HepG2 (cell line): ENCODE results near the gene TPST2. TPM values are rescaled to one million over a fixed set of nuclear protein-coding genes. Genes with fewer than 3 reads are reported as not detected.
A peak's percentile ranks its signal among the peaks of the same experiment; 100 is the strongest.

ENCODE experiments used
- FOXA1 ChIP-seq, 2 experiments: fragments of 450-650 bp in 1 of 2; sonication (generic) in 1 of 2; formaldehyde crosslinking in 1 of 2; IDR thresholded peaks; 2 replicates each; pipeline versions ENCODE4 v1.4.0 to v1.6.1; 2016 to 2020; ENCODE audit warnings: missing genetic modification reagents in 1 of 2
- MYNN ChIP-seq: sonication (generic); formaldehyde crosslinking; IDR thresholded peaks from 2 replicates; pipeline ENCODE4 v1.4.0; 2020; ENCODE audit warnings: mild to moderate bottlenecking, low read depth, missing genetic modification reagents
- NFRKB ChIP-seq: fragments of 450-650 bp; IDR thresholded peaks from 2 replicates; pipeline ENCODE4 v1.6.1; 2017
- PAXIP1 ChIP-seq: sonication (generic); formaldehyde crosslinking; conservative IDR thresholded peaks from 2 replicates; pipeline ENCODE4 v1.4.0; 2020; ENCODE audit warnings: mild to moderate bottlenecking, missing genetic modification reagents, moderate library complexity
- RAD51 ChIP-seq: fragments of 450-650 bp; IDR thresholded peaks from 2 replicates; pipeline ENCODE4 v1.6.1; 2016; ENCODE audit warnings: borderline replicate concordance
- RFX1 ChIP-seq: fragments of 450-650 bp; IDR thresholded peaks from 2 replicates; pipeline ENCODE4 v1.6.1; 2017
- SP2 ChIP-seq: sonication (generic); formaldehyde crosslinking; IDR thresholded peaks from 2 replicates; pipeline ENCODE4 v1.5.1; 2020; ENCODE audit warnings: mild to moderate bottlenecking, missing genetic modification reagents
- STAT6 ChIP-seq: sonication (generic); formaldehyde crosslinking; IDR thresholded peaks from 2 replicates; pipeline ENCODE4 v1.4.0; 2020; ENCODE audit warnings: missing genetic modification reagents, mild to moderate bottlenecking, borderline replicate concordance
- UBTF ChIP-seq: sonication (generic); formaldehyde crosslinking; IDR thresholded peaks from 2 replicates; pipeline ENCODE4 v1.4.0; 2020; ENCODE audit warnings: mild to moderate bottlenecking, missing genetic modification reagents
- XRCC5 ChIP-seq: fragments of 200-400 bp; formaldehyde crosslinking; optimal IDR thresholded peaks from 2 replicates; pipeline ENCODE3; 2017; ENCODE audit warnings: mild to moderate bottlenecking, low read length
- ZNF142 ChIP-seq: sonication (generic); formaldehyde crosslinking; IDR thresholded peaks from 2 replicates; pipeline ENCODE4 v1.4.0; 2020; ENCODE audit warnings: missing genetic modification reagents
- ZNF329 ChIP-seq: sonication (generic); formaldehyde crosslinking; IDR thresholded peaks from 2 replicates; pipeline ENCODE4 v1.9.0; 2021; ENCODE audit warnings: low read depth, mild to moderate bottlenecking, missing genetic modification reagents
- ZNF354B ChIP-seq: sonication (generic); formaldehyde crosslinking; IDR thresholded peaks from 2 replicates; pipeline ENCODE4 v1.8.0; 2022; ENCODE audit warnings: mild to moderate bottlenecking, missing genetic modification reagents
- ZNF564 ChIP-seq: sonication (generic); formaldehyde crosslinking; IDR thresholded peaks from 2 replicates; pipeline ENCODE4 v1.8.1; 2023; ENCODE audit warnings: mild to moderate bottlenecking, missing genetic modification reagents
- ZNF7 ChIP-seq: IDR thresholded peaks from 2 replicates; pipeline ENCODE4 v1.6.1; 2016; ENCODE audit warnings: missing biosample characterization, missing genetic modification reagents
- ZZZ3 ChIP-seq: sonication (generic); formaldehyde crosslinking; IDR thresholded peaks from 2 replicates; pipeline ENCODE4 v1.4.0; 2020; ENCODE audit warnings: missing genetic modification reagents, mild to moderate bottlenecking, borderline replicate concordance
- polyA plus RNA-seq, 8 experiments: library from polyadenylated mRNA; depleted of rRNA in 3 of 8; stranded (reverse) in 7 of 8; unstranded in 1 of 8; fragments of >200 nt; fragmentation: Illumina TruSeq in 4 of 8; extraction: Trizol in 4 of 8; gene quantifications; 2 replicates each; pipeline versions ENCODE4 v1.2.1 to v1.2.3, GENCODE V29; 2011 to 2016; ENCODE audit warnings: low read depth in 4 of 8, missing spikeins in 1 of 8, mixed read lengths in 1 of 8; ENCODE audit not compliant: insufficient read depth in 1 of 8
- total RNA-seq, 5 experiments: library from RNA; depleted of rRNA; stranded (reverse); fragments of >200 nt; fragmentation: Illumina TruSeq; extraction: Trizol; gene quantifications; 2 replicates each; pipeline ENCODE4 v1.2.3, GENCODE V29; 2016; ENCODE audit warnings: low read depth in 1 of 5

The TPST2 gene
- total and polyA plus RNA-seq, 2 of the 13 experiments (the other 11 are each of a cell fraction or from before 2014, with no cell fraction given), result 15.2 to 23.8 TPM

- TF ChIP-seq UBTF (CRISPR knock-in tag) (no peak), NFRKB (no peak), PAXIP1 (peak; percentile 48; the same call in 1 of the 2 replicates), ZNF7 (no peak), ZNF329 (CRISPR knock-in tag) (no peak), XRCC5 (no peak), FOXA1 (IDR thresholded peaks at IDR 0.05) (no peak), FOXA1 (CRISPR knock-in tag; IDR thresholded peaks at IDR 0.05) (peak; percentile 64; the same call in 1 of the 2 replicates), ZZZ3 (CRISPR knock-in tag) (no peak), ZNF354B (no peak), MYNN (no peak), STAT6 (CRISPR knock-in tag) (no peak), SP2 (CRISPR knock-in tag) (no peak), RAD51 (no peak), RFX1 (no peak), ZNF564 (CRISPR knock-in tag) (no peak), ZNF142 (no peak)
These were observed 100.4 kb downstream of the TPST2 start (continued) for GRCh38 chr22:26489447-26490036.
